HG03045 (cell line): Measurements from ENCODE around the gene ZNF157.
"Not testable (repeated sequence)": the region's sequence is repeated elsewhere in the genome, so short reads cannot be mapped to it uniquely, and the experiment has no call there.

Source experiments
- ATAC-seq: cut with Tn5 transposase; IDR thresholded peaks from one replicate; pipeline ENCODE4 v1.9.1; 2021; ENCODE audit warnings: mild to moderate bottlenecking, moderate library complexity; ENCODE audit not compliant: unreplicated experiment

ZNF157 gene

DNA sequence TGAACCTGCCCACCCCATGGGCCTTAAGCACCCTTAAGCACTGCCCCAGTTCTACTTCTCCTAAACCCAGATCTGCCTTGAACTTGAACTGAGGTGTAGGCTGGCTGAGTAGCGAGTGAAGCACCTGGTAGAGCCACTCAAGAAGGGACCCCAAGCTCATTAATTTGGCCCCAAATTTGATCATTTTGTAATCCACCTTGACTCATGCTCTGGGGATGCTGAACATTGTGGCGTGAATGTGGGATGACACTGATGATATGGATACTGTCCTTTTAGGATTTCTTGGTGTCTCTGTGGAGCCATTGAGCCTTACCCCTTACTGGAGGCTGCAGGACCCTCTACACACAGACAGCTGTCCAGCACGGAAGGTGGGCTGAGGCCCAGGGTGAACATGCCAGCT lies at the start of gene ZNF157:
TSS of gene ZNF157 (plus strand) at position 301 of the 400 bp plus-strand sequence. CDS start at position 392, 91 bp downstream.
- no peak for ATAC-seq

DNA sequence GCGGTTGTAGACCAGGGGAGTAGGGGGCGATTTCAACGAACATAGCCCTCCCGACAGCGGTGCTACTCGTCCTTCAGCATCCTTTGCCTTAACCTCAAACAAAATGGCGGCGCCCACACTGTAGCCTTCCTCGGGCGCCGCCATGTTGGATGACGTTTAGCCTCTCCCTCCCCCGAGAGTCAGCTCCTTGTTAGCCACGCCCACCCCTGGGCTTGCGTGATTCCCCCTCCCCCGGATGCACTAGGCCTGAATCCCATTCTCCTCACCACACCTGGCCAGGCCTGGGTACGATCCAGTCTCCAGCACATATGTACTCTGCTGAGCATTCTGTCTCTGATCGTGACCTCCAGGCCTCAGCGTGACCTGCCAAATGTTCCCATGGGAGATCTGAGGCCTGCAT lies 49.0 kb upstream of the ZNF157 start:
- no peak for ATAC-seq

DNA sequence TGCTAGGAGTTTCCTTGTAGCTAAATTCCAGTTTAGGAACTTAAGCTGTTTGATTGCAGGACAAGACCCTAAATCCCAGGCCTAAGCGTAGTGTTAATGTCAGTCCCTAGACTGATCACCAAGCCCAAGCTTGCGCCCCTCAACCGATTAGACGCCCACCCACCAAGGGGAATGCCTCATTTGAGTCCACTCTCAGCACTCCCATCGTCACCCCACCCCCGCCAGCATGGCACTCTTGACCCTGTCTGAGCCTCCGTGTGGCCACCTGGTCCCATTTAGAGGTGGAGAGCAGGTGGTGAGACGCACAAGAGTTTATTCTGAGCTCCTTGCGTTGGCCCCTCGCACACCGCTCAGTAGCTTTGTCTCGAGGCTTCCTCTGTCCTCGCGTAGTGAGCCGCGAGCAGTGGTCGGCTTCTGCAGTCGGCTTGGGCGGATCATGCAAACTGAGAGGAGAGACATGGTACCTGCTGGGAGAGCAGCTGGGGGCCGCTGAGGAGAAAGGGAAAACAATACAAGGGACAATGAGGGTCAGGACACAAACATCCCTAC lies 48.5 kb upstream of the ZNF157 start:
- no peak for ATAC-seq

DNA sequence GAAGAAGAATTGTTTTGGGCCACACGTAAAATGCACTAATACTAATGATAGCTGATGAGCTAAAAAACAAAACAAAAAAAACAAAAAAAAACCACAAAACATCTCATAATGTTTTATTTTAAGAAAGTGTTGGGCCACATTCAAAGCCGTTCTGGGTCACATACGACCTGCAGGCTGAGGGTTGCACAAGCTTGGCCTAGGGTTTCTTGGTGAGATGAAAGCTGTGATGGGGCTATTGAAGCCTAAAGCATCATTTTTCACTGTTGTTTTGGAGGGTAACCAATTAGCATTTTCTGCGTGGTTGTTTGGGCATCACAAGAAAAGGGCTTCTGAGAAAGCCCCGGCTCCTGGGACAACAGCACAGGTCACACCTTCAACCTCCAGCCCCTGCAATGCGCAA lies 42.5 kb upstream of the ZNF157 start:
- ATAC-seq, result no peak

DNA sequence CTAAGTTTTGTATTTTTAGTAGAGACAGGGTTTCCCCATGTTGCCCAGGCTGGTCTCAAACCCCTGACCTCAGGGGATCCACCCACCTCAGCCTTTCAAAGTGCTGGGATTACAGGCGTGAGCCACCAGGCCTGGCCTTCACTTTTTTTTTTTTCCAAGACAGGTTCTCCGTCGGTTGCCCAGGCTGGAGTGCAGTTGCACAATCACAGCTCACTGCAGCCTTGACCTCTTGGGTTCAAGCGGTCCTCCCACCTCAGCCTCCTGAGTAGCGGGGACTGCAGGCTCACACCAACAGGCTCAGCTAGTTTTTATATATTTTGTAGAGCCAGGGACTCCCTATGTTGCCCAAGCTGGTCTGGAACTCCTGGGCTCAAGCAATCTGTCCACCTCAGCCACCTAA lies 37.6 kb upstream of the ZNF157 start:
- not testable (repeated sequence) for ATAC-seq

DNA sequence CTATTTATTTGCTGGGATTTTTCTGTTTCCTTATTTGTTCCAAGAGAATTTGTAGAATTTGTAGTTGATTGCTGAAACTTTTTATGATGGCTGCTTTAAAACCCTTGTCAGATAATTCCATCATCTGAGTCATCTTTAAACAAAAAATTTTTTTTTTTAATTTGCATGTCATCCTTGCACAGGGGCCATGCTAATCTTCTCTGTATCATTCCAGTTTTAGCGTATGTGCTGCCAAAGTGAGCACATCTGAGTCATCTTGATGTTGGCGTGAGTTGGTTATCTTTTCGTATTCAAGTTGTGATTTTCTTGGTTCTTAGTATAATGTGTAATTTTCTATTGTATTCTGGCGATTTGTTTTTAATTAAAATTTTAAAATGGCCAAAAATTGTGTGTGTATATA lies 18.7 kb upstream of the ZNF157 start:
- no peak for ATAC-seq

DNA sequence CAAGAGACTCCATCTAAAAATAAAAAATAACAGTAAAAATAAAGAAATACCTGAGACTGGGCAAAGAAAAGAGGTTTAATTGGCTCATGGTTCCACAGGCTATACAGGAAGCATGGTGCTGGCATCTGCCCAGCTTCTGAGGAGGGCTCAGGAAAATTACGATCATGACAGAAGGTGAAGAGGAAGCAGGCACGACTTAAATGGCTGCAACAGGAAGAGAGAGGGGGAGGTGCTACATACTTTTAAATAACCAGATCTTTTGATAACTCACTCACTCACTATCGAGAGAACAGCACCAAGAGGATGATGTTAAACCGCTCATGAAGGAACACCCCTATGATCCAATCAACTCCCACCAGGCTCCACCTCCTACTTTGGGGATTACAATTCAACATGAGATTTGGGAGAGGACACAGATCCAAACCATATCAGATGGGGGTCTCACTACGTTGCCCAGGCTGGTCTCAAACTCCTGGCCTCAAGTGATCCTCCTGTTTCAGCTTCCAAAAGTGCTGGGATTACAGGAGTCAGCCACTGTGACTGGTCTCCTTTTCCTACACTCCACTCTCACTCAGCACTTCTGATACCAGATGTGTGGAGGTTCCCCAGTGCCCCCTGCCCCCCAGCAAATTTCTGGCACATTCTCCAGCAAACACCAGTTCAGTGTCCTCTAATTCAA lies 11.9 kb upstream of the ZNF157 start:
- no peak for ATAC-seq

DNA sequence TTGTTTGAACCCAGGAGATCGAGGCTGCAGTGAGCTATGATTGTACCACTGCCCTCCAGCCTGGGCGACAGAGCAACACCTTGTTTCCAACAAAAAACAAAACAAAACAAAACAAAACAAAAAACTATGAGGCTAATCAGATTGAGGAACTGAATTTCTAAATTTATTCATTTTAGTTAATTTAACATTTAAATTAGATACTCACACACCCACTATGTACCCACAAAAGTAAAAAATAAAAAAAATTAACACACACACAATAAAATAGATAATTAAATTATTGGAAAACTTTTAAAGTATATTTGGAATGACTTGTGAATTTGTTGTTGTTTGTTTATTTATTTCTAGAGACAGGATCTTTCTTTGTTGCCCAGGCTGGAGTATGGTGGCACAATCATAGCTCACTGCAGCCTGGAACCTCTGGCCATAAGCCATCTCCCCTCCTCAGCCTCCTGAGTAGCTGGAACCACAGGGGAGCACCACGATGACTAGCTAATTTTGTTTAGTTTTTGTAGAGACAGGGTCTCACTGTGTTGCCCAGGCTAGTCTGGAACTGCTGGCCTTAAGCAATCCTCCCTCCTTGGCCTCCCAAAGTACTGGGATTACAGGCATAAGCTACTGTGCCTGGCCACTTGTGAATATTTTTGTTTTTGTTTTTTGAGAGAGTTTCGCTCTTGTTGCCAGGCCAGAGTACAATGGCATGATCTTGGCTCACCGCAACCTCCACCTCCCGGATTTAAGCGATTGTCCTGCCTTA lies 9.8 kb upstream of the ZNF157 start:
- no peak for ATAC-seq

DNA sequence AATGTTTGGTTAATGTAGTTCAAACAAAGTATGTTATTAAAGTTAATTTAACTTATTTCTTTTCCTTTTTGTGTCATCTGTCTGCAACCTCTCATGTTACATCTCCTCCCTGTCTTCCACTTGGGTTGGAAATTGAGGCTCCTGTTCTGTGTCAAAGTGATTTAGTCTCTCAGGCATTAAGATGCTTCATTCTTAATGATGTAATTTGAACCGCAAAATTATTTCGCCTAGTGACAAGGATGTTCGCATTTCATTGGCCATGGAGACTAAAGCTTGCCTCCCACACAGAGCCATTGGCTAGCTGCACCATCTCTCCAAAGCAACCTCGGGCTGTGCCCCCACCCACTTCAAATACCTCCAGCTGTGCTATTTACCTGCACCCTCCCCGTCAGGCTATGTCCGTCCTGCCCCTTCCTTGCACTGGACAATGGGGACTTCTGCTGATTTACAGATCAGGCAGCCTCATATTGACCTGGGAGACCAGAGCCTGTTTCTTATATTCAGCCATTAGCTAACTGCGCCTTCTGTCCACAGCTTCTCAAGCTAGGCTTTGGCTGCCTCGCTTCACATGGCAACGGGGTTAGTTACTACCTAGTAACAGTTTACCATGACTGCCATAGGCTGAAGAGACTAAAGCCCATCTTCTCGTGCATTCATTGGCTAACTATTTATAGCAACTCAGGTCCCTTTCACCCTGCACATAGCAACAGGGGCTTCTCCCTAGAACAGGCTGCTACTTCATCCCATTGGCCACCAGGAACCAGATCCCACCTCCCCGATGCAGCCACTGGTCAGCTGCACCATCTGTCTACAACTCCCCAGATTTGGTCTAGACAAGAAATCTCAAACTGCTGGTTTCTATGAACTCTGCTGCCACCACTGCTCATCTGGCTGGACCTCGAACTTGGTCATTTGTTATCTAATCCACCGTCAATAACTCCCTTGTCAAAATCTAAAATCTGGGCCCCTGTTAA lies 8.6 kb upstream of the ZNF157 start:
- ATAC-seq, result peak; percentile 91

DNA sequence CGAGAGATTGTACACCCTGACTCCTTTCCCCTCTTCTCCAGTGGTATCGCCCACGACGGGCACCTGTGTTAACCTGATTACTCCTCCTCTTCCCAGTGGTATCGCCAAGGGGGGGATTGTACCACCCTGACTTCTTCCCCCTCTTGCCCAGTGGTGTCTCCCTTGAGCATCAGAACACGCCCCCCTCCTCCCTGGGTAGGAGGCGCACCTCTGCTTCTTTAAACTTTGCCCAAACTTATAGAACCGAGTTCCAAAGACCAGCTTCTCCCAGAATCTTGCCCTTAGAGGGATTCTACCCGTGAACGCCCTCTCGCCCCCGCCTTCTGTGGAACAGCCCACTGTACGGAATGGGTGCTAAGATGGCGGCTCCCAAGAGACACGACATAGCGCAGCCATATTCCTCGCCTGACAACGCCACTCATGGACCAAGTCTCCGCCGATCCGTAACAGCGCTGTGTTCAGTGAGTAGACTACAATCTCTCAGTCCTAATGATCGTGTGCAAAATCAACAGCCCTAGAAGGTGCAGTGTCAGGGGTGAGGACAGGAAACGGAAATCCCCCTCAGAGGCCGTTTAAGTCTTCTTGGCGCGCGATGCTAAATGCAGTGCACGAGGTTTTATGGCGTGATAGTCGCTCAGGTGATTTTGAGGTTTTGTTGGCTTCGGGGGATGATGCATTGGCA lies 4.2 kb upstream of the ZNF157 start:
- peak; percentile 36 for ATAC-seq

DNA sequence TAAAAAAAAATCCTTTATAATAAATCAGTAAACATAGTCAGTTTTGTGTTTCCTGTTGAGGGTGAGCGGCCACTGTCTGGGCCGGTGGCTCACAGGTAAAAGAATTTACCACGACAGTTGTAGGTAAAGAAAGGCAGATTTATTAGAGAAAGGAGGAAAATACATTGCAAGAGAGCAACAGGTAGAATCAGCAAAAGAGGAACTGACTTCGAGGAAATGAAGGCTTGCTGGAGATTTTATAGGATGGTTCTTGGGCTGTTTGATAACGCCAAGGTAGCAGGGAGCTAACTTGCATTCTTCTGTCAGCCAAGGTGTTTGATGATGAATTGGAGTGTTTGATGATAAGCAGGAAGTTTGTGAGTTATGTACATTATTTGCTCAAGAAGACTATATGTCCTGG lies 2.8 kb downstream of the ZNF157 start:
- ATAC-seq, result no peak

DNA sequence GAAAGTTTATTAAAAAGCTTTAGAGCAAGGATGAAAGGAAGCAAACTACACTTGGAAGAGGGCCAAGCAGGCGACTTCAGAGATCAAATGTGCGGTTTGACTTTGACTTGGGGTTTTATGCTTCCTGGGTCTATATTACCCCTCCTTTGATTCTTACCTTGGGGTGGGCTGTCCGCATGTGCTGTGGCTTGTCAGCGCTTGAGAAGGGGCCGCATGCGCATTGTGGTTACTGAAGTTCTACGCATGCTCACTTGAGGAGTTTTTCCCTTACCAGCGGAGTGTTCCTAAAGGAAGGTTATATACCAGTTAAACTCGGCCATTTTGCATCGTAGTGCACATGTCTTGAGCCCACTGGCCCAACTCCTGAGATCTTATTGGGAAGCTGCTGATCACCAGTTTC lies 9.9 kb downstream of the ZNF157 start:
- no peak for ATAC-seq

DNA sequence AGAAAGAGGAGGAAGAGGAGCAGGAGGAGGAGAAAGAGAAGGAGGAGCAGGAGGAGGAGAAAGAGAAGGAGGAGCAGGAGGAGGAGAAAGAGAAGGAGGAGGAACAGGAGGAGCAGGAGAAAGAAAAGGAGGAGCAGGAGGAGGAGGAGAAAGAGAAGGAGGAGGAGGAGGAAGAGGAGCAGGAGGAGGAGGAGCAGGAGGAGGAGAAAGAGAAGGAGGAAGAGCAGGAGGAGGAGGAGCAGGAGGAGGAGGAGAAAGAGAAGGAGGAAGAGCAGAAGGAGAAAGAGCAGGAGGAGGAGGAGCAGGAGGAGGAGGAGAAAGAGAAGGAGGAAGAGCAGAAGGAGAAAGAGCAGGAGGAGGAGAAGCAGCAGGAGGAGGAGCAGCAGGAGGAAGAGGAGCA lies 10.5 kb downstream of the ZNF157 start:
- not testable (repeated sequence) for ATAC-seq

DNA sequence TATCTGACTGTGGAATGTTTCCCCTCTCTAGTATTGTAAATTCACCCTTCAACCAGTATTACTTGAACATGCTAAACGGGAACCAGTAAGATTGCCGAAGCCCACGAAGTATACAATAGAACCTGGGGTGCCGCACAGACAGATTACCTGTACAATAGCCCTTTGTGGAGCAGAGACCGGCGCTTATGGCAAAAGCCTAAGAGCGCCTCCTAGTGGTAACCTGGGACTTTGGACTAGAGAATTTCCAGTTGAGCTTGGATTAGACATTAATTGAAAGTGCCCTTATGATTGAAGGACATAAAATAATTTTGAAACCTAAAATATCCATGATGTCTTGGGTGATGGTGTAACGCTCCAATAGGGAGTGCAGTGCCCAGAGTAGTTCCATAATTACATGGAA lies 14.1 kb downstream of the ZNF157 start:
- ATAC-seq, result no peak

DNA sequence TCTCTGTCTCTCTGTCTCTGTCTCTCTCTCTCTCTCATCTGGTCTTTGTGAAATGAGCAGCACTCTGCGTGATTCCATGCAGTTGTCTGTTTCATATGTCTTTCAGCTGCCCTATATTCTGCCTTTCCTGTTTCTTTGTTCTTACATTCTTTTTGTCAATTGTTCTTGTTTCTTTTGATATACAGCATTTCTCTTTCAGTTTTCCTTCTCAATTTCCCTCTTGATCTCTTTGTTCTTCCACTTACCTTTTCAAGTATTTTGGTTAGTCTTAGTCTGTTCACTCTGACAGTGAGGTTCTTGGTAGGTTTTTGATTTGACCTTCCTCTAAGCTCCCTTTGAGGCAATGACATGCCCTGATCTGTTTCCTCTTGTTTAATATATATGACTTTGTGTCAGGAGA lies 20.4 kb downstream of the ZNF157 start:
- no peak for ATAC-seq

DNA sequence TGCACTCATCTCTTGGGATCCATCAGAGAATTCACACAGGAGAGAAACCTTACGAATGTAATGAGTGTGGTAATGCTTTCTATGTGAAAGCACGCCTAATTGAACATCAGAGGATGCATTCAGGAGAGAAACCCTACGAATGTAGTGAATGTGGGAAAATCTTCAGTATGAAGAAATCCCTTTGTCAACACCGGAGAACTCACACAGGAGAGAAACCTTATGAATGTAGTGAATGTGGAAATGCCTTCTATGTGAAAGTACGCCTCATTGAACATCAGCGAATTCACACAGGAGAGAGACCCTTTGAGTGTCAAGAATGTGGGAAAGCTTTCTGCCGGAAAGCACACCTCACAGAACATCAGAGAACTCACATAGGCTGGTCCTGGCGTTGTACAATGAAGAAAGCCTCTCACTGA lies 42.8 kb downstream of the ZNF157 start:
- ATAC-seq, result no peak

DNA sequence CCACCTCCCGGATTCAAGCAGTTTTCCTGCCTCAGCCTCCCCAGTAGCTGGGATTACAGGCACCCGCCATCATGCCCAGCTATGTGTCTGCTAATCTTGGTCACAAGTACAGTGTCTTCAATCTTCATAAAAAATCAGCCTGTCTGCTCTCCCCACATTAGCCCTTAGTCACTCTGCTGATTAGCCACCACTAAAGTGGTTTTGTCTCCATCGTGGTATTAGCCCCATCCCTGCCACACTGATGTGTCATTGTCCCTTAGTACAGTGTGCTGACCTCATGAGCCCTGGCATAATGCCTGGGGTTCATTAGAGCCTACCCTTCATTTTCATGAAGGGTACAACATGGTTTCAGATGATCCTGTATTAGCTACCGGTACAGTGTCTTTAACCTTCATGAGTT lies 49.9 kb downstream of the ZNF157 start:
- no peak for ATAC-seq

DNA sequence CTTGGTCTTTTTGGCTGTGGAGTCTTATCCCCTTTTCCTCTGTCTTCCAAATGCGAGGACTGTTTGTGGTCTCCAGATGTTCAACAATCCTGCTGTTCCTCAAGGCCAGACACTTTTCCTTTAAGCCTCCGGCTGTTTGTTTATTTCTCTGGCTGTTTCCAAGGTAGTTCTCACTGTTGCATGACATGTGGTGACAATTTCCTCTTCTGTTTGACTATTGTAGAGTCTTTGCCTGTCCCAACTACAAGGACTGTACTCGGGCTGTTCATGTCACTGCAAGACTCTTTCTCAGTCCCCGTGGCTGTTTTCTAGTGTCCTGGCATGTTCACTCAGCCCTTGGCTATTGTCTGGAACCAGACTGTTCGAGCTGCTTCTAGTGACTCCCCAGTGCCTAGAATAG lies 50.6 kb downstream of the ZNF157 start:
- ATAC-seq, result no peak

DNA sequence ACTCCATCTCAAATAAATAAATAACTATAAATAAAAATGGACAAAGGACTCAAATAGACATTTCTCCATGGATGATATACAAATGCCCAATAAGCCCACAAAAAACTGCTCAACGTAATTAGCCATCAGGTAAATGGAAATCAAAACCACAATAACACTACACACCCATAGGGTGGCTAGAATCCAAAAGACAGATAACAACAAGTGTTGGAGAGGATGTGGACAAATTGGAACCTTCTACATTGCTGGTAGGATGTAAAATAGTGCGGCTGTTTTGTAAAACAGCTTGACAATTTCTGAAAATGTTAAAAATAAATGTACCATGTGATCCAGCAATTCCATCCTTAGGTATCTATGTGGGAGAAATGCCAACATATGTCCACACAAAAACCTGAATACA lies 52.1 kb downstream of the ZNF157 start:
- no peak for ATAC-seq

DNA sequence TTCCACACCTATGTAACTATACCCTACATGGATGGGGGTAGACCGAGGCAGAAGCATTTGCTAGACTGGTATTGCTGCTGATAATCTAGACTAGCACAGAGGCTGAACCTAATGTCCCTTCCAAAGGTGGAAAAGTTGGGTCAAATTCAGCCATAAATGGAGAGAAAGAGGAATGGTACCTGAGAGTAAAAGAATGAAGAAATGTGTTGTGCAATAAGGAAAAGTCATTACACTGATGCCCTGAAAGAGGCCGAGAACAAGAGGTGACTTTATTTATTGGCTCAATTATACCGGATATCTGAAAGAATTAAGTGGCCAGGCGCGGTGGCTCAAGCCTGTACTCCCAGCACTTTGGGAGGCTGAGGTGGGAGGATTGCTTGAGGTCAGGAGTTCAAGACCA lies 60.5 kb downstream of the ZNF157 start:
- ATAC-seq, result no peak

DNA sequence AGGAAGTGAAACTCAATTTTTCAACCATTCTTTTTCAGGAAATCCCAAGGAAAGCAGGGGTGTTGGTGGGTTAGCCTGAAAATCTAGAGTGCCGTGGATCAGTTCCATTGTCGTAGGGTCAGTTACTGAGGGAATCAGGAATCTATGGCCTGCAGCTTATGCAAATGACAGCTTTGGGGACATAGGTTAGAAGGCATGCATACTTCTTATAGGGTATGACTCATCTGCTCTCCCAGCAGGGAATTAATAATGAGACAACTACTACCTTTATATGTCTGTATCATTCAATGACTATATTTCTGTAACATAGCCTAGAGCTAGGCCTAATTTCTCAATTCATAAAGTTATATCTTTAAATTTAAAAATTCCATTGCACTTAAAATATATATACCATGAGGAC lies 76.1 kb downstream of the ZNF157 start:
- ATAC-seq, result no peak
